ENCODE measurements around the gene BTN3A1.

- TF ChIP-seq CTCF (IDR thresholded peaks at IDR 0.05) (no peak), POLR2AphosphoS5 (IDR thresholded peaks at IDR 0.05) (no peak), POLR2A (IDR thresholded peaks at IDR 0.05) (no peak), EP300 (IDR thresholded peaks at IDR 0.05) (no peak)
Observed at GRCh38 chr6:26416288-26416687, 14.2 kb downstream of the BTN3A1 start.

Data from sigmoid colon (tissue), 4 donors.